ENCODE measurements around the gene ZNF550.
"Not testable (repeated sequence)": the region's sequence is repeated elsewhere in the genome, so short reads cannot be mapped to it uniquely, and the experiment has no call there.

The ZNF550 gene

DNA sequence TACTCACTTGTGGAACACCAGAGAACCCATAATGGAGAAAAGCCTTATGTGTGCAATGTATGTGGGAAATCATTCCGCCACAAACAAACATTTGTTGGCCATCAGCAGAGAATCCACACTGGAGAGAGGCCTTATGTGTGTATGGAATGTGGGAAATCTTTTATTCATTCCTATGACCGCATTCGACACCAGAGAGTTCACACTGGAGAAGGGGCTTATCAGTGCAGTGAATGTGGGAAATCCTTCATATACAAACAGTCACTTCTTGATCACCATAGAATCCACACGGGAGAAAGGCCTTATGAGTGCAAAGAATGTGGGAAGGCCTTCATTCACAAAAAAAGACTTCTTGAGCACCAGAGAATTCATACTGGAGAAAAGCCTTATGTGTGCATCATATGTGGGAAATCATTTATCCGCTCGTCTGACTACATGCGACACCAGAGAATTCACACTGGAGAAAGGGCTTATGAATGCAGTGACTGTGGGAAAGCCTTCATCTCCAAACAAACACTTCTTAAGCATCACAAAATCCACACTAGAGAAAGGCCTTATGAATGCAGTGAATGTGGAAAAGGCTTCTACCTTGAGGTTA lies 21.6 kb downstream of the ZNF550 start:
- no peak overlapping the region for H3K4me3 ChIP-seq (ENCODE audit: low read depth, low read length)
- TF ChIP-seq, protein P1, sequence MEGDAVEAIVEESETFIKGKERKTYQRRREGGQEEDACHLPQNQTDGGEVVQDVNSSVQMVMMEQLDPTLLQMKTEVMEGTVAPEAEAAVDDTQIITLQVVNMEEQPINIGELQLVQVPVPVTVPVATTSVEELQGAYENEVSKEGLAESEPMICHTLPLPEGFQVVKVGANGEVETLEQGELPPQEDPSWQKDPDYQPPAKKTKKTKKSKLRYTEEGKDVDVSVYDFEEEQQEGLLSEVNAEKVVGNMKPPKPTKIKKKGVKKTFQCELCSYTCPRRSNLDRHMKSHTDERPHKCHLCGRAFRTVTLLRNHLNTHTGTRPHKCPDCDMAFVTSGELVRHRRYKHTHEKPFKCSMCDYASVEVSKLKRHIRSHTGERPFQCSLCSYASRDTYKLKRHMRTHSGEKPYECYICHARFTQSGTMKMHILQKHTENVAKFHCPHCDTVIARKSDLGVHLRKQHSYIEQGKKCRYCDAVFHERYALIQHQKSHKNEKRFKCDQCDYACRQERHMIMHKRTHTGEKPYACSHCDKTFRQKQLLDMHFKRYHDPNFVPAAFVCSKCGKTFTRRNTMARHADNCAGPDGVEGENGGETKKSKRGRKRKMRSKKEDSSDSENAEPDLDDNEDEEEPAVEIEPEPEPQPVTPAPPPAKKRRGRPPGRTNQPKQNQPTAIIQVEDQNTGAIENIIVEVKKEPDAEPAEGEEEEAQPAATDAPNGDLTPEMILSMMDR (conservative IDR thresholded peaks at IDR 0.05; ENCODE audit: low read depth, low read length): no peak
- no peak for DNase-seq (ENCODE audit: low read depth)

DNA sequence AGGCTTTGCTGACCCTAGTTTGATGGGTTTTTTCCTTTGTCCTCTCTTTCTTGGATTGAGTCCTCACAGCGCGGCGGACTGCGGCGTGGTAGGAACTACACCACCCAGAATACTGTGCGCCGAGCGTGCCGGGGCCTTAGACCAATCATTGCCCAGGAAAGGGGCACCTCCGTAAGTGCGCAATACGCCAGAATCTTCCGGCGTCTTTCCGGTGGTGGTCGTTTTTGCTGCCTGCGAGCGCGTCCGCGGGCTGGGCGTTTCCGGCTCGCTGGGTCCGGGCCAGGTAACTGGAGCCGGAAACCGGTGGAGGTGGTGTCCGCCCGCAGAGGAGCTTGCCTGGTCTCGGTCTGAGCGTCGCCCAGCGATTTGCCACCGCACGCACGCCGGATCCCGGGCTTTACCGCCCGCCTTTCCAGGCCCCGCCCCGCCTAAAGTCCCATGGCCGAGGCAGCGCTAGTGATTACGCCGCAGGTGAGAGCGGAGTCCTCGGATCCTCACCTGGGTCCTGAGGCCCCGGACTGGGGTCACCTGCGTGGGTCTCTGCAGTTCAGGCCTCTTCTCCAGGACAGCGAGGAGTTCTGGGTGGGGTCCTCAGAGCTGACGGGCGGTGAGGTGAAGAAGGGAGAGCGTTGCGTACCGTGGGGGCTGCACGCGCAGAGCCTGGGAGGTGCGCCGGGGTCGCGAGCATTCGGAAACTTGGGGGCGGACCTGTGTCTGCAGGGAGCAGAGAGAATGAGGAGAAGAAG lies 32.4 kb downstream of the ZNF550 start, which contains the start of gene ZNF549:
Gene ZNF549 (plus strand): TSS at position 221 of the 746 bp plus-strand sequence. CDS start 218 bp downstream, at position 439.
- peak; percentile 94 for DNase-seq (ENCODE audit: low read depth)
- TF ChIP-seq, protein P1 (conservative IDR thresholded peaks at IDR 0.05; ENCODE audit: low read depth, low read length): no peak
- peak within 1 kb of the TSS; percentile 97 for H3K4me3 ChIP-seq (ENCODE audit: low read depth, low read length)

DNA sequence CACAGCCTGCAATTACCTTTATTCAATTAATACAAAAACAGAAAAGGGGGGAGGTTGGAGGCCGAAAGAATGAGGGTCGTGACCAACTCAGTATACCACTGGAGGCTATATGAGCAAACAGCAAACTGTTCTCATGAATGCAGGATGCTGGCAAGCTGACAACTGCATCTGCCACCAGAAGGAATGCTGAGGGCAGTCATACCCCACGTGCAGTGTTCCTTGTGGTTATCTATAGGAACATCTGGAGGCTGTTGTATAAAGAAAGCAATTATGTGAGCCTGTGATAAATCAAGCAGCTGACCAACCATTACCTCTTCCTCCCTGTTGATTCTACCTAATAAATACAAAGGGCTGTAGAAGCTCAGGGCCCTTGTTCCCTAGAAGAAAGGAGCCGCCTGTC lies 41.6 kb downstream of the ZNF550 start:
- DNase-seq (ENCODE audit: low read depth); H3K4me3 ChIP-seq (ENCODE audit: low read depth, low read length): not testable (repeated sequence)

DNA sequence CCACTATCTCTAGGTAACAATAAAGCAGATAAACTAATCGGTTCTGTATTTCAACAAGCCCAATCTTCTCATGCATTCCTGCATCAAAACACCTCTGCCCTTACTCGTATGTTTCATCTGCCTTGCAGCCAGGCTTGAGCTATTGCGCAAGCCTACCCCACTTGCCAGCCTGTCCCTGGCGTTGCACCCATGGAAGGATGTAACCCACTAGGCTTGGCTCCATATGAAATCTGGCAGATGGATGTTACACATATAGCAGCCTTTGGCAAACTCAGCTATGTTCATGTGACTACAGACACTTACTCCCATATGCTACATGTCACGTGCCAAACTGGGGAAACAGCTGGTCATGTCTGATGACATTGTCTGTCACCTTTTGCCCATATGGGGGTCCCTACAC lies 44.4 kb downstream of the ZNF550 start:
- H3K4me3 ChIP-seq (ENCODE audit: low read depth, low read length): no peak overlapping the region
- DNase-seq (ENCODE audit: low read depth): no peak
- TF ChIP-seq, protein P1 (conservative IDR thresholded peaks at IDR 0.05; ENCODE audit: low read depth, low read length): no peak

DNA sequence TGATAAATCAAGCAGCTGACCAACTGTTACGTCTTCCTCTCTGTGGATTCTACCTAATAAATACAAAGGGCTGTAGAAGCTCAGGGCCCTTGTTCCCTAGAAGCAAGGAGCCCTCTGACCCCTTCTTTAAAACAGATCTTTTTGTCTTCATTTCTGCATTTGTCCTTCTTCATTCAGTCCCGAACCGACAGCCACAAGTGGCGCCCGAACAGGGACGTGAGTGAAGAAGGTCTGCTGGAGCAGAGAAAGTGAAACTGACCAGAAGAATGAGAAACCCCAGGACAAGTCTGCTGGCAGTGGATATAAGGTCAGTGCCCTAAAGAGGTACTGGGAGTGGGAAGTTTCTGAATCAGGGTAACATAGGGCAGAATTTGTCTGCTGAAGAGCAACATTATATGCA lies 46.8 kb downstream of the ZNF550 start:
- H3K4me3 ChIP-seq (ENCODE audit: low read depth, low read length): no peak overlapping the region
- TF ChIP-seq, protein P1 (conservative IDR thresholded peaks at IDR 0.05; ENCODE audit: low read depth, low read length): no peak
- DNase-seq (ENCODE audit: low read depth): peak; percentile 37

DNA sequence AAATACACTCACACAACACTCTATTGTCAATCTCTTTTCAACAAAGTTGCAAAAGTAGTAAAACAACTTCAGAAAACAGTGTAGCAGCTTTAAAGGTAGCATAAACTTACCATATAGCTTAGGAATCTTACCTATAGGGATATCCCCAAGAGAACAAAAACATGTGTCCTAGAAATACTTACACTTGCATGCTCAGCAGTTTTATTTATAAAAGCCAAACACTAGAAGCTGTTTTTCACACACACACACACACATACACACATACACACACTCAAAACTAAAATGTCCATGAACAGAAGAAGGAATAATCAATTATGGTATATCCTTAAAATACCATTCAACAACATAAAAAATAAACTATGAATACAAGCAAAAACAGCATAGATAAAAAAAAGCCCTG lies 48.2 kb downstream of the ZNF550 start:
- no peak overlapping the region for H3K4me3 ChIP-seq (ENCODE audit: low read depth, low read length)
- no peak for DNase-seq (ENCODE audit: low read depth)
- TF ChIP-seq, protein P1 (conservative IDR thresholded peaks at IDR 0.05; ENCODE audit: low read depth, low read length): no peak

DNA sequence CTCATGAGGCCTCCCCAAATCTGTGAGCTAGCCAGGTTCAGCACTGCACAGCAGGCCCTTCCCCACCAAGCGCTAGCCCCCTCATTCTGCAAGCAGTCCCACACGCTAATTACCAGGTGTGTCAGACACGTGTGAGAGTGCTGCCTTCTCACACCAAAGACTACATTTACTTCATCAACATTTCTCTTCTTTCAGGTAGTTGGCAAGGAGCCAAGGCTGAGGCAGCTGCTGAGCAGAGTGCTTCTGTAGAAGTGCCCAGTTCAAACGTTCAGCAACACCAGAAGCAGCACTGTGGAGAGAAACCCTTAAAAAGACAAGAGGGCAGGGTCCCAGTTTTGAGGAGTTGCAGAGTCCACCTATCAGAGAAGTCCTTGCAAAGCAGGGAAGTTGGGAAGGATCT lies 53.5 kb downstream of the ZNF550 start:
- TF ChIP-seq, protein P1 (conservative IDR thresholded peaks at IDR 0.05; ENCODE audit: low read depth, low read length): no peak
- H3K4me3 ChIP-seq (ENCODE audit: low read depth, low read length): no peak overlapping the region
- no peak for DNase-seq (ENCODE audit: low read depth)

DNA sequence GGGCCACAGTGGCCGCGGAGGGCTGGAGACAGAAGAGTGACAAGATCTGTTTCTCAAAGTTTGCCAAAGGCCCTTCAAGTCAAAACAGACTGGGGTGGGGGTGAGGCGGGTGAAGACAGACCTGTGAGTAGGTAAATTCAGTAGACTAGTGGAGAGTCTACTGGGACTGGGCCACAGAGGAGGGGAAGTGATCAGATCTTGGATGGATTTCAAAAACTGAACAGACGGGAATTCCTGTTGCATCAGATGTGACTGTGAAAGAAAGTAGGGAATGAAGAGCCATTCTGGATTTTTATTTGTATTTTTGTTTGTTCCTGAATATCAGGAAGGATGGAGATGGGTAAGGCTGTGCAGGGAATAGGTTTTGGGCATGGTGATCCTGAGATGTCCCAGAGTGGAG lies 59.3 kb downstream of the ZNF550 start:
- peak; percentile 74 for DNase-seq (ENCODE audit: low read depth)
- peak overlapping the region; percentile 48 for H3K4me3 ChIP-seq (ENCODE audit: low read depth, low read length)

DNA sequence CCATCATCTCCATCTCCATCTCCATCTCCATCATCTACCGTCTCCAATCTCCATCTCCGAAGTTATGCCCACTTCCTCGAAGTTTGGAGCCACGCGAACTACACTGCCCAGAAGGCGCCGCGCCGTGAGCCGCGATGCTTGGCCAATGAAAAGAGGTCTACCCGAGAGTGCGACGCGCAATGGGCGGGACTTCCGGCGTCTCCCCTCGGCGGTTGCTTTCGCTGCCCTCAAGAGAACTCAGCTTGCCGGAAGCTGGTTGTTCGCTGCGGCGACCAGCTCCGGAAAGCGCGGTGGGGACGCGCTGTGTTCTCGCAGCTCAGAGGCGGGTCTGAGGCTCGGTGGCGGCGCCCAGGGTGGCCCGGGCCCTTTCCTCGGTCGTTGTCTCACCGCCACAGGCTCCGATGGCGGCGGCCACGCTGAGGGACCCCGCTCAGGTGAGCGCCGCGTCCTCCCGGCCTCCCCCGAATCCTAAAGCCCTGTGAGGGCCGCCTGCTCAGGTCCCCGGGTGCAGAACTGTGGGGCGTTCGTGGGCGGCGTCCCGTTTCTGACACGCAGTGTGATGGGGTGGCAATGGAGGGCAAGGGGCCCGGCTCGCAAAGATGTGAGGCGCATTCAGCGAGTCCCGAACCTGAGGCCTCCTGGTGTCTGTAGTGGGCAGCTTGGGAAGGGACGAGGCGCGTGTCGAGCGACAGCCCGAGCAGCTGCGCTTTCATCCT lies 59.8 kb downstream of the ZNF550 start, which contains the start of gene ZNF773:
Gene ZNF773 (plus strand): TSS at position 259 of the 716 bp plus-strand sequence. CDS start 143 bp downstream, at position 402.
- peak; percentile 98 for DNase-seq (ENCODE audit: low read depth)
- peak within 1 kb of the TSS; percentile 80 for H3K4me3 ChIP-seq (ENCODE audit: low read depth, low read length)

DNA sequence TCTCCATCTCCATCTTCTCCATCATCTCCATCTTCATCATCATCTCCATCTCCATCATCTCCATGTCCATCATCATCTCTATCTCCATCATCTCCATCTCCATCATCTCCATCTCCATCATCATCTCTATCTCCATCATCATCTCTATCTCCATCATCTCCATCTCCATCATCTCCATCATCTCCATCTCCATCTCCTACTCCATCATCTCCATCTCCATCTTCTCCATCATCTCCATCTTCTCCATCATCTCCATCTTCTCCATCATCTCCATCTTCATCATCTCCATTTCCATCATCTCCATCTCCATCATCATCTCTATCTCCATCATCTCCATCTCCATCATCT lies 60.4 kb downstream of the ZNF550 start:
- not testable (repeated sequence) for DNase-seq (ENCODE audit: low read depth); H3K4me3 ChIP-seq (ENCODE audit: low read depth, low read length)

DNA sequence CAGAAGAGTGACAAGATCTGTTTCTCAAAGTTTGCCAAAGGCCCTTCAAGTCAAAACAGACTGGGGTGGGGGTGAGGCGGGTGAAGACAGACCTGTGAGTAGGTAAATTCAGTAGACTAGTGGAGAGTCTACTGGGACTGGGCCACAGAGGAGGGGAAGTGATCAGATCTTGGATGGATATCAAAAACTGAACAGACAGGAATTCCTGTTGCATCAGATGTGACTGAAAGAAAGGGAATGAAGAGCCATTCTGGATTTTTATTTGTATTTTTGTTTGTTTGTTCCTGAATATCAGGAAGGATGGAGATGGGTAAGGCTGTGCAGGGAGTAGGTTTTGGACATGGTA lies 71.4 kb downstream of the ZNF550 start:
- peak overlapping the region; percentile 53 for H3K4me3 ChIP-seq (ENCODE audit: low read depth, low read length)
- peak; percentile 41 for DNase-seq (ENCODE audit: low read depth)

Data from choroid plexus epithelial cell (primary cell).